Choroid plexus epithelial cell (primary cell): ENCODE measurements around the gene ZNF784.

Experiments
- DNase-seq: peaks from one replicate; pipeline ENCODE4 v3.0.0-alpha.2; 2010; ENCODE audit warnings: low read depth
- H3K4me3 ChIP-seq: 2 replicates; pipeline ENCODE4 v1.5.1; 2011; ENCODE audit warnings: low read depth, mild to moderate bottlenecking, control low read depth, low read length, moderate library complexity
- CTCF ChIP-seq: conservative IDR thresholded peaks from 2 replicates; pipeline ENCODE4 v1.5.1; 2011; ENCODE audit warnings: low read depth, mild to moderate bottlenecking, control low read depth, inconsistent platforms, low read length, moderate library complexity

Gene ZNF784

GRCh38 chr19:55614711-55615542, 9.4 kb downstream of the ZNF784 start:
- no peak for DNase-seq
- no peak overlapping the region for H3K4me3 ChIP-seq
- TF ChIP-seq CTCF: no peak

GRCh38 chr19:55613930-55614710, 10.2 kb downstream of the ZNF784 start:
- no peak overlapping the region for H3K4me3 ChIP-seq
- no peak for DNase-seq
- TF ChIP-seq CTCF: no peak

GRCh38 chr19:55613396-55613795, 11.0 kb downstream of the ZNF784 start:
- DNase-seq: no peak
- H3K4me3 ChIP-seq: no peak overlapping the region
- no peak for TF ChIP-seq CTCF

- DNase-seq: no peak
- TF ChIP-seq CTCF: no peak
- no peak overlapping the region for H3K4me3 ChIP-seq
Measured at GRCh38 chr19:55611983-55612645, 12.3 kb downstream of the ZNF784 start.

- H3K4me3 ChIP-seq: no peak overlapping the region
- no peak for TF ChIP-seq CTCF
Measured at GRCh38 chr19:55611300-55611982, 12.9 kb downstream of the ZNF784 start.

GRCh38 chr19:55609326-55609725, 15.0 kb downstream of the ZNF784 start:
- H3K4me3 ChIP-seq: no peak overlapping the region
- DNase-seq: no peak
- no peak for TF ChIP-seq CTCF

More at GRCh38 chr19:55611300-55611982, 12.9 kb downstream of the ZNF784 start:
- DNase-seq: no peak
